ENCODE measurements around the gene LSM12. TPM values are rescaled to one million over a fixed set of nuclear protein-coding genes. Genes with fewer than 3 reads are reported as not detected.

Gene LSM12
- total and polyA plus RNA-seq, 2 of the 8 experiments (the other 6 are each of a cell fraction or from before 2014, with no cell fraction given), result 69.8 to 142 TPM

GRCh38 chr17:44070455-44071197 is 4.2 kb upstream of the LSM12 start, which contains the start of gene G6PC3 (continued):
- TF ChIP-seq RXRA (IDR thresholded peaks at IDR 0.05; ENCODE audit: insufficient read depth, low read depth, low read length), result no peak
- TF ChIP-seq, protein P1, sequence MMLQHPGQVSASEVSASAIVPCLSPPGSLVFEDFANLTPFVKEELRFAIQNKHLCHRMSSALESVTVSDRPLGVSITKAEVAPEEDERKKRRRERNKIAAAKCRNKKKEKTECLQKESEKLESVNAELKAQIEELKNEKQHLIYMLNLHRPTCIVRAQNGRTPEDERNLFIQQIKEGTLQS (IDR thresholded peaks at IDR 0.05; ENCODE audit: insufficient read depth, low read depth, low read length), result peak; percentile 98
- no peak for TF ChIP-seq FOSL1 (IDR thresholded peaks at IDR 0.05; ENCODE audit: insufficient read depth, low read depth, low read length)
- TF ChIP-seq SP2 (IDR thresholded peaks at IDR 0.05; ENCODE audit: low read length), result no peak
- TF ChIP-seq SP4 (IDR thresholded peaks at IDR 0.05; ENCODE audit: low read length), result peak; percentile 92; the same call in 1 of the 2 replicates
- TF ChIP-seq RAD21 (IDR thresholded peaks at IDR 0.05 in 1 of 2, conservative IDR thresholded peaks at IDR 0.05 in 1 of 2; ENCODE audit: low read depth in 2 of 2, low read length in 2 of 2), result 0 out of 4 replicates have a peak, but pooled peaks have one; percentile 5
- TF ChIP-seq, protein P2, sequence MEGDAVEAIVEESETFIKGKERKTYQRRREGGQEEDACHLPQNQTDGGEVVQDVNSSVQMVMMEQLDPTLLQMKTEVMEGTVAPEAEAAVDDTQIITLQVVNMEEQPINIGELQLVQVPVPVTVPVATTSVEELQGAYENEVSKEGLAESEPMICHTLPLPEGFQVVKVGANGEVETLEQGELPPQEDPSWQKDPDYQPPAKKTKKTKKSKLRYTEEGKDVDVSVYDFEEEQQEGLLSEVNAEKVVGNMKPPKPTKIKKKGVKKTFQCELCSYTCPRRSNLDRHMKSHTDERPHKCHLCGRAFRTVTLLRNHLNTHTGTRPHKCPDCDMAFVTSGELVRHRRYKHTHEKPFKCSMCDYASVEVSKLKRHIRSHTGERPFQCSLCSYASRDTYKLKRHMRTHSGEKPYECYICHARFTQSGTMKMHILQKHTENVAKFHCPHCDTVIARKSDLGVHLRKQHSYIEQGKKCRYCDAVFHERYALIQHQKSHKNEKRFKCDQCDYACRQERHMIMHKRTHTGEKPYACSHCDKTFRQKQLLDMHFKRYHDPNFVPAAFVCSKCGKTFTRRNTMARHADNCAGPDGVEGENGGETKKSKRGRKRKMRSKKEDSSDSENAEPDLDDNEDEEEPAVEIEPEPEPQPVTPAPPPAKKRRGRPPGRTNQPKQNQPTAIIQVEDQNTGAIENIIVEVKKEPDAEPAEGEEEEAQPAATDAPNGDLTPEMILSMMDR (IDR thresholded peaks at IDR 0.05; ENCODE audit: control extremely low read depth in 1 of 3, insufficient read depth in 1 of 3, low read depth in 1 of 3, low read length in 3 of 3), result no peak
- TF ChIP-seq BACH1 (IDR thresholded peaks at IDR 0.05; ENCODE audit: low read length), result no peak
- TF ChIP-seq SIRT6 (IDR thresholded peaks at IDR 0.05; ENCODE audit: low read length), result no peak
- TF ChIP-seq, protein P3, sequence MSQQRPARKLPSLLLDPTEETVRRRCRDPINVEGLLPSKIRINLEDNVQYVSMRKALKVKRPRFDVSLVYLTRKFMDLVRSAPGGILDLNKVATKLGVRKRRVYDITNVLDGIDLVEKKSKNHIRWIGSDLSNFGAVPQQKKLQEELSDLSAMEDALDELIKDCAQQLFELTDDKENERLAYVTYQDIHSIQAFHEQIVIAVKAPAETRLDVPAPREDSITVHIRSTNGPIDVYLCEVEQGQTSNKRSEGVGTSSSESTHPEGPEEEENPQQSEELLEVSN (IDR thresholded peaks at IDR 0.05), result peak; percentile 88
- TF ChIP-seq CREB1 (IDR thresholded peaks at IDR 0.05), result peak; percentile 70; the same call in 1 of the 2 replicates
- peak; percentile 79 for TF ChIP-seq TBP (IDR thresholded peaks at IDR 0.05; ENCODE audit: low read depth, low read length)
- TF ChIP-seq CEBPB (IDR thresholded peaks at IDR 0.05; ENCODE audit: low read depth, low read length), result 0 out of 2 replicates have a peak, but pooled peaks have one; percentile 24
- peak; percentile 88 for TF ChIP-seq TAF1 (IDR thresholded peaks at IDR 0.05; ENCODE audit: low read depth, low read length)
- no peak for TF ChIP-seq ATF2 (IDR thresholded peaks at IDR 0.05; ENCODE audit: low read length)
- no peak for TF ChIP-seq EZH2 (IDR thresholded peaks at IDR 0.05; ENCODE audit: low read depth, low read length, severe bottlenecking)
- peak; percentile 86 for TF ChIP-seq TAF7 (optimal IDR thresholded peaks at IDR 0.05; ENCODE audit: borderline replicate concordance, low read depth, low read length)
- no peak for TF ChIP-seq BCL11A (IDR thresholded peaks at IDR 0.05; ENCODE audit: low read depth in 2 of 2, low read length in 2 of 2)

All from H1 (cell line).